GM21723 (cell line): ENCODE results near the gene SNTG2.
"Not testable (repeated sequence)": the region's sequence is repeated elsewhere in the genome, so short reads cannot be mapped to it uniquely, and the experiment has no call there.

Experiments
- ATAC-seq: cut with Tn5 transposase; IDR thresholded peaks from one replicate; pipeline ENCODE4 v1.9.1; 2021; ENCODE audit warnings: mild to moderate bottlenecking, moderate library complexity; ENCODE audit not compliant: unreplicated experiment

Gene SNTG2

GRCh38 chr2:1227274-1227900, 276.7 kb downstream of the SNTG2 start:
- ATAC-seq, result no peak

- not testable (repeated sequence) for ATAC-seq
Measured at GRCh38 chr2:1229596-1229995, 278.9 kb downstream of the SNTG2 start.

- no peak for ATAC-seq
Measured at GRCh38 chr2:1230155-1230893, 279.7 kb downstream of the SNTG2 start.

- ATAC-seq, result no peak
Measured at GRCh38 chr2:1231466-1232063, 280.9 kb downstream of the SNTG2 start.

- no peak for ATAC-seq
Measured at GRCh38 chr2:1233281-1233680, 282.6 kb downstream of the SNTG2 start.

GRCh38 chr2:1234731-1235308, 284.2 kb downstream of the SNTG2 start:
- no peak for ATAC-seq

- ATAC-seq, result no peak
Measured at GRCh38 chr2:1235806-1236205, 285.2 kb downstream of the SNTG2 start.

- ATAC-seq, result no peak
Measured at GRCh38 chr2:1236606-1237005, 286.0 kb downstream of the SNTG2 start.

GRCh38 chr2:1237783-1238182, 287.1 kb downstream of the SNTG2 start:
- ATAC-seq, result no peak

GRCh38 chr2:1238598-1239138, 288.0 kb downstream of the SNTG2 start:
- ATAC-seq, result no peak

GRCh38 chr2:1245193-1245592, 294.5 kb downstream of the SNTG2 start:
- ATAC-seq, result no peak

- no peak for ATAC-seq
Measured at GRCh38 chr2:1246239-1246638, 295.6 kb downstream of the SNTG2 start.

- no peak for ATAC-seq
Measured at GRCh38 chr2:1246991-1247390, 296.3 kb downstream of the SNTG2 start.

GRCh38 chr2:1248187-1248586, 297.5 kb downstream of the SNTG2 start:
- ATAC-seq, result no peak

- ATAC-seq, result no peak
Measured at GRCh38 chr2:1249897-1250687, 299.4 kb downstream of the SNTG2 start.

- ATAC-seq, result no peak
Measured at GRCh38 chr2:1251520-1251919, 300.9 kb downstream of the SNTG2 start.

GRCh38 chr2:1253629-1254028, 303.0 kb downstream of the SNTG2 start:
- ATAC-seq, result no peak

- no peak for ATAC-seq
Measured at GRCh38 chr2:1254662-1255343, 304.2 kb downstream of the SNTG2 start.

GRCh38 chr2:1256632-1257324, 306.1 kb downstream of the SNTG2 start:
- ATAC-seq, result no peak

GRCh38 chr2:1257334-1257733, 306.7 kb downstream of the SNTG2 start:
- no peak for ATAC-seq
